ENCODE data around the gene TMEM143. TPM values are rescaled to one million over a fixed set of nuclear protein-coding genes. Genes with fewer than 3 reads are reported as not detected.

TMEM143 gene
- total and polyA plus RNA-seq, 4 donors = 4.1 to 12.3 (median 9.3) TPM

DNA sequence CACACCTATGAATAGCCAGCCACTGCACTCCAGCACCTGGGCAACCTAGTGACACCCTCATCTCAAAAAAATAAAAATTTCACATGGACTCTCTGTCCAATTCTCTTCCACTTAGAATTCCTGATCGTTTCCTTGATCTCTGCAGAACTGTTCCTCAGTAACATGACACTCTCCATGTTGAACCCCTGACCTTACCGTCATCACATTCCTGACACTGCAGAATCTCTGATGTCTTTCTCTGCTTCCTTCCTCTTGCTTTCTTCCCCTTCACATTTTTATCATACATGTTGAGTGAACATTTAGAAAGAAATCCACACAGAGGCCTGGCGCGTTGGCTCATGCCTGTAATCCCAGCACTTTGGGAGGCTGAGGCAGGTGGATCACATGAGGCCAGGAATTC is 78.8 kb downstream of the TMEM143 start:
- no peaks in the 10 kb centered on the region for H3K27me3 ChIP-seq (ENCODE audit: control insufficient read depth in 3 of 3, insufficient read depth in 3 of 3, low read length in 2 of 3)
- DNase-seq = no peak
- H3K36me3 ChIP-seq (ENCODE audit: control insufficient read depth in 4 of 4, insufficient read depth in 4 of 4, low read length in 4 of 4) = peaks cover 2 to 43% (median 23%) of the 10 kb centered on the region in 4 donors
- H3K9me3 ChIP-seq (ENCODE audit: control insufficient read depth in 4 of 4, insufficient read depth in 3 of 4, low read length in 3 of 4) = peaks cover 0 to 5% (median 2%) of the 10 kb centered on the region in 4 donors
- H3K9ac ChIP-seq (ENCODE audit: insufficient read depth in 1 of 2, low read length in 2 of 2) = no peak overlapping the region
- no peak overlapping the region for H3K27ac ChIP-seq (ENCODE audit: low read depth in 1 of 2, low read length in 1 of 2)
- ATAC-seq (ENCODE audit: insufficient read depth, low FRiP score) = no peak
- 83 to 86% methylated on average over 4 of the region's 4 CpGs for WGBS, 2 donors
- H3K4me3 ChIP-seq = no peak overlapping the region
- no peaks in the 10 kb centered on the region for H3K4me1 ChIP-seq (ENCODE audit: control insufficient read depth in 5 of 5, insufficient read depth in 5 of 5, low read length in 5 of 5)
- TF ChIP-seq, protein P1, sequence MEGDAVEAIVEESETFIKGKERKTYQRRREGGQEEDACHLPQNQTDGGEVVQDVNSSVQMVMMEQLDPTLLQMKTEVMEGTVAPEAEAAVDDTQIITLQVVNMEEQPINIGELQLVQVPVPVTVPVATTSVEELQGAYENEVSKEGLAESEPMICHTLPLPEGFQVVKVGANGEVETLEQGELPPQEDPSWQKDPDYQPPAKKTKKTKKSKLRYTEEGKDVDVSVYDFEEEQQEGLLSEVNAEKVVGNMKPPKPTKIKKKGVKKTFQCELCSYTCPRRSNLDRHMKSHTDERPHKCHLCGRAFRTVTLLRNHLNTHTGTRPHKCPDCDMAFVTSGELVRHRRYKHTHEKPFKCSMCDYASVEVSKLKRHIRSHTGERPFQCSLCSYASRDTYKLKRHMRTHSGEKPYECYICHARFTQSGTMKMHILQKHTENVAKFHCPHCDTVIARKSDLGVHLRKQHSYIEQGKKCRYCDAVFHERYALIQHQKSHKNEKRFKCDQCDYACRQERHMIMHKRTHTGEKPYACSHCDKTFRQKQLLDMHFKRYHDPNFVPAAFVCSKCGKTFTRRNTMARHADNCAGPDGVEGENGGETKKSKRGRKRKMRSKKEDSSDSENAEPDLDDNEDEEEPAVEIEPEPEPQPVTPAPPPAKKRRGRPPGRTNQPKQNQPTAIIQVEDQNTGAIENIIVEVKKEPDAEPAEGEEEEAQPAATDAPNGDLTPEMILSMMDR (IDR thresholded peaks at IDR 0.05; ENCODE audit: control extremely low read depth, extremely low read depth) = no peak

DNA sequence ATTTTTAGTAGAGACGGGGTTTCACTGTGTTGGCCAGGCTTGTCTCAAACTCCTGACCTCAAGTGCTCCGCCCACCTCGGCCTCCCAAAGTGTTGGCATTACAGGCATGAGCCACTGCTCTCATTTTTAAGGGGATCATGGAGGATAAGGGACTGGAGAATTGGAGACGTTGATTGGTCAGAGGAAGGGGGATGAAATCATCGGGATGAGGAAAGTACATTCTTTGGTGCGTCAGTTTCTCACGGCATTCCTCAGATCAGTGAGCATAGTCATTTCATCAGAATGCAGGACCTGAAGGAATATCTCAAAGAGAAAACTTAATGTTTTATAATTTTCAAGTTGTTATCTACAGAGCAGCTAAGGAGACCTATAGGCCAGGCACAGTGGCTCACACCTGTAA is 79.8 kb downstream of the TMEM143 start:
- 95 to 98% methylated on average over 7 of the region's 7 CpGs for WGBS, 2 donors
- no peak for ATAC-seq (ENCODE audit: insufficient read depth, low FRiP score)
- DNase-seq = no peak
- Histone ChIP-seq H3K4me3 (no peak overlapping the region), H3K27me3 (ENCODE audit: control insufficient read depth in 3 of 3, insufficient read depth in 3 of 3, low read length in 2 of 3) (no peaks in the 10 kb centered on the region), H3K9ac (ENCODE audit: insufficient read depth in 1 of 2, low read length in 2 of 2) (no peak overlapping the region), H3K9me3 (ENCODE audit: control insufficient read depth in 4 of 4, insufficient read depth in 3 of 4, low read length in 3 of 4) (peaks cover 0 to 5% (median 2%) of the 10 kb centered on the region in 4 donors), H3K4me1 (ENCODE audit: control insufficient read depth in 5 of 5, insufficient read depth in 5 of 5, low read length in 5 of 5) (no peaks in the 10 kb centered on the region), H3K36me3 (ENCODE audit: control insufficient read depth in 4 of 4, insufficient read depth in 4 of 4, low read length in 4 of 4) (peaks cover 5 to 48% (median 23%) of the 10 kb centered on the region in 4 donors), H3K27ac (ENCODE audit: low read depth in 1 of 2, low read length in 1 of 2) (no peak overlapping the region)
- TF ChIP-seq, protein P1 (IDR thresholded peaks at IDR 0.05; ENCODE audit: control extremely low read depth, extremely low read depth) = no peak

Other genes starting within 250 kb of the TMEM143 start
- gene LIG1, start 193.6 kb downstream of the TMEM143 start, total RNA-seq = 10 to 100 TPM; 23.9 to 26.7 TPM
- 10 to 100 TPM; 10.6 to 40.5 TPM for gene LIG1, start 193.6 kb downstream of the TMEM143 start, polyA plus RNA-seq
- 1 to 10 TPM; 4.3 to 7.6 TPM for gene ZSWIM9, start 193.3 kb downstream of the TMEM143 start, total RNA-seq
- 1 to 10 TPM; 3.4 to 4.2 TPM for gene ZSWIM9, start 193.3 kb downstream of the TMEM143 start, polyA plus RNA-seq
- gene CARD8, start 108.0 kb downstream of the TMEM143 start, total RNA-seq = 100 to 1,000 TPM in 1 of 2 donors, 10 to 100 TPM in 1; 53.8 to 114 TPM
- gene CARD8, start 108.0 kb downstream of the TMEM143 start, polyA plus RNA-seq = 10 to 100 TPM; 43.0 to 52.6 TPM
- 1 to 10 TPM; 1.5 to 4.1 TPM for gene ZNF114, start 93.9 kb downstream of the TMEM143 start, total RNA-seq
- under 1 TPM; 0.37 to 0.63 TPM for gene ZNF114, start 93.9 kb downstream of the TMEM143 start, polyA plus RNA-seq
- gene EMP3, start 38.4 kb downstream of the TMEM143 start, total RNA-seq = 100 to 1,000 TPM in 1 of 2 donors, 10 to 100 TPM in 1; 36.9 to 189 TPM
- gene EMP3, start 38.4 kb downstream of the TMEM143 start, polyA plus RNA-seq = 100 to 1,000 TPM; 256 to 276 TPM
- gene SYNGR4, start 427 bp upstream of the TMEM143 start, total RNA-seq = not detected
- gene SYNGR4, start 427 bp upstream of the TMEM143 start, polyA plus RNA-seq = not detected
- gene KDELR1, start 27.6 kb upstream of the TMEM143 start, total RNA-seq = 100 to 1,000 TPM; 101 to 142 TPM
- gene KDELR1, start 27.6 kb upstream of the TMEM143 start, polyA plus RNA-seq = 100 to 1,000 TPM; 108 to 156 TPM
- 1 to 10 TPM in 1 of 2 donors, under 1 TPM in 1; 0.54 to 1.0 TPM for gene GRIN2D, start 29.7 kb upstream of the TMEM143 start, total RNA-seq
- gene GRIN2D, start 29.7 kb upstream of the TMEM143 start, polyA plus RNA-seq = under 1 TPM; 0.26 to 0.32 TPM
- 10 to 100 TPM; 14.6 to 38.1 TPM for gene GRWD1, start 82.0 kb upstream of the TMEM143 start, total RNA-seq
- 10 to 100 TPM in 1 of 2 donors, 1 to 10 TPM in 1; 8.9 to 29.2 TPM for gene GRWD1, start 82.0 kb upstream of the TMEM143 start, polyA plus RNA-seq
- gene KCNJ14, start 91.6 kb upstream of the TMEM143 start, total RNA-seq = under 1 TPM; 0.82 to 0.83 TPM
- gene KCNJ14, start 91.6 kb upstream of the TMEM143 start, polyA plus RNA-seq = under 1 TPM; 0.21 to 0.35 TPM
- gene CYTH2, start 105.4 kb upstream of the TMEM143 start, total RNA-seq = 10 to 100 TPM; 45.3 to 72.5 TPM
- gene CYTH2, start 105.4 kb upstream of the TMEM143 start, polyA plus RNA-seq = 10 to 100 TPM; 44.1 to 53.1 TPM
- 10 to 100 TPM in 1 of 2 donors, 1 to 10 TPM in 1; 3.1 to 10.7 TPM for gene LMTK3, start 147.9 kb upstream of the TMEM143 start, total RNA-seq
- 1 to 10 TPM; 1.9 to 6.5 TPM for gene LMTK3, start 147.9 kb upstream of the TMEM143 start, polyA plus RNA-seq
- gene SULT2B1, start 188.2 kb upstream of the TMEM143 start, total RNA-seq = 10 to 100 TPM in 1 of 2 donors, 1 to 10 TPM in 1; 1.2 to 10.5 TPM
- 10 to 100 TPM; 10.9 to 22.9 TPM for gene SULT2B1, start 188.2 kb upstream of the TMEM143 start, polyA plus RNA-seq
- gene SPACA4, start 242.8 kb upstream of the TMEM143 start, total RNA-seq = not detected
- under 1 TPM; 0.03 to 0.16 TPM for gene SPACA4, start 242.8 kb upstream of the TMEM143 start, polyA plus RNA-seq